Retinal pigment epithelial cell (primary cell): ENCODE measurements around the gene CALML6.

ENCODE experiments used
- DNase-seq: peaks from one replicate; pipeline ENCODE4 v3.0.0-alpha.2; 2010; ENCODE audit warnings: low read depth
- H3K4me3 ChIP-seq: 2 replicates; pipeline ENCODE4 v1.5.1; 2011; ENCODE audit warnings: mild to moderate bottlenecking, low read length, control low read depth, moderate library complexity
- TF ChIP-seq, protein P1 (sequence below): conservative IDR thresholded peaks from 2 replicates; pipeline ENCODE4 v1.5.1; 2011; ENCODE audit warnings: low read depth, low read length, control low read depth, inconsistent platforms

The CALML6 gene

GRCh38 chr1:1895456-1896336 is 19.4 kb upstream of the CALML6 start:
- DNase-seq: no peak
- TF ChIP-seq, protein P1, sequence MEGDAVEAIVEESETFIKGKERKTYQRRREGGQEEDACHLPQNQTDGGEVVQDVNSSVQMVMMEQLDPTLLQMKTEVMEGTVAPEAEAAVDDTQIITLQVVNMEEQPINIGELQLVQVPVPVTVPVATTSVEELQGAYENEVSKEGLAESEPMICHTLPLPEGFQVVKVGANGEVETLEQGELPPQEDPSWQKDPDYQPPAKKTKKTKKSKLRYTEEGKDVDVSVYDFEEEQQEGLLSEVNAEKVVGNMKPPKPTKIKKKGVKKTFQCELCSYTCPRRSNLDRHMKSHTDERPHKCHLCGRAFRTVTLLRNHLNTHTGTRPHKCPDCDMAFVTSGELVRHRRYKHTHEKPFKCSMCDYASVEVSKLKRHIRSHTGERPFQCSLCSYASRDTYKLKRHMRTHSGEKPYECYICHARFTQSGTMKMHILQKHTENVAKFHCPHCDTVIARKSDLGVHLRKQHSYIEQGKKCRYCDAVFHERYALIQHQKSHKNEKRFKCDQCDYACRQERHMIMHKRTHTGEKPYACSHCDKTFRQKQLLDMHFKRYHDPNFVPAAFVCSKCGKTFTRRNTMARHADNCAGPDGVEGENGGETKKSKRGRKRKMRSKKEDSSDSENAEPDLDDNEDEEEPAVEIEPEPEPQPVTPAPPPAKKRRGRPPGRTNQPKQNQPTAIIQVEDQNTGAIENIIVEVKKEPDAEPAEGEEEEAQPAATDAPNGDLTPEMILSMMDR: no peak
- no peak overlapping the region for H3K4me3 ChIP-seq

DNA sequence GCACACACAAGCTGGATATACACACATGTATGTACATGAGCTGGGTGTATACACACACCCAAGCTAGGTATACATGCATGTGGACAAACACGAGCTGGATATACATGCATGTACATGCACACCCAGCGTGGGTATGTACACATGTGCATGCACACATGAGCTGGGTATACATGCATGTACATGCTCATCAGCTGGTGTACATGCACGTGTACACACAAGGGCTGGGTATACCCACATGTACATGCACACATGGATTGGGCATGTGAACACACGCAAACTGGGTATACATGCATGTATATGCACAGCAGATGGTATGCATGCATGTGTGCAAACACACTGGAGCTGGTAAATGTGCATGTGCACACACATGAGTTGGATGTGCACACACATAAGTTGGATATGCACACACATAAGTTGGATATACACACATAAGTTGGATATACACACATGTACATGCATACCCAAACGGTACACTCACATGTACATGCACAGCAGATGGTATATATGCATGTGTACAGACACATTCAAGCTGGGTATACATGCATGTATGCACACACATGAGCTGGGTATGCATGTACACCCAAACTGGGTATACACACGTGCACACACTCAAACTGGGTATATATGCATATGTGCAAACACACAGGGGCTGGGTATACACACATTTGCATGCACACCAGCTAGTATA is 16.7 kb upstream of the CALML6 start:
- no peak overlapping the region for H3K4me3 ChIP-seq
- TF ChIP-seq, protein P1: no peak
- no peak for DNase-seq

GRCh38 chr1:1899266-1899966 is 15.6 kb upstream of the CALML6 start:
- TF ChIP-seq, protein P1: peak; percentile 44
- H3K4me3 ChIP-seq: no peak overlapping the region
- no peak for DNase-seq

DNA sequence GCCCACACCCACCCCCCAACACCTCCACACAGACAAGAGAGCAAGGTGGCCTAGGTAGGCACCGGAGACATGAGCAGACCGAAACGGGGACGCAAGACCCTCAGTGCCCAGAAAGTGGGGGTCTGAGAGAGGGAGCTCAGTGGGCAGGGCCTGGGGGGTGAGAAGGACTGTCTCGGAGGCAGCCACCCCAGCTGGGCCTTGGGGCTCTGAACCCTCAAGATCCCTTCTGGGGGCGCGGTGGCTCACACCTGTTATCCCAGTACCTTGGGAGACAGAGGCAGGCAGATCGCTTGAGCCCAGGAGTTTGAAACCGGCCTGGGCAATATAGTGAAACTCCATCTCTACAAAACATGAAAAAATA is 15.1 kb upstream of the CALML6 start:
- DNase-seq: no peak

DNA sequence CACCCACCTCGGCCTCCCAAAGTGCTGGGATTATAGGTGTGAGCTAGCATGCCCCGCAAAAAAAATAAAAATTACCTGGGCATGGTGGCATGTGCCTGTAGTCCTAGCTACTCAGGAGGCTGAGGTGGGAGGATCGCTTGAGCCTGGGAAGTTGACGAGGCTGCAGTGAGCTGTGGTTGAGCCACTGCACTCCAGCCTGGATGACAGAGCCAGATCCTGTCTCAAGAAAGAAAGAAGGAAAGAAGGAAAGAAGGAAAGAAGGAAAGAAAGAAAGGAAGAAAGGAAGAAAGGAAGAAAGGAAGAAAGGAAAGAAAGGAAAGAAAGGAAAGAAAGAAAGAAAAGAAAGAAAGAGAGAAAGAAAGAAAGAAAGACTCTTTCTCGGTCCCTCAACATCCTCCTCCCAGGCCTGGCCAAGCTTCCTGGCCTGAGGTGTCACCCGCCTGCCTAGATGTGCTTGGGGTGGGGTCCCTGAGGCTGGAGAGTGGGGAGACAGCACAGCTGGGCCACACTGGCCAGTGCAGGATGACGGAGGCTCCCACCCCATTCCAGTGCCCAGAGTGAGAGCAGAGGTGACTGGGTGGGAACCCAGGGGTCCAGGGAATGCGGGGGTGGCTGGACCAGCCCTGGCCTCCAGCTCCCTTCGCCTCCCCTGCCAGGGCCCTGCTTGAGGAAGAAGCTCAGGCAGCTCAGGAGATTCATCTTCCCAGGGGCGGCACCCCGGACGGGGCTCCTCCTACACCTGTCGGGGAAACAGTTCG is 14.0 kb upstream of the CALML6 start:
- no peak overlapping the region for H3K4me3 ChIP-seq
- TF ChIP-seq, protein P1: no peak
- no peak for DNase-seq

More for the DNA sequence above, 15.1 kb upstream of the CALML6 start:
- H3K4me3 ChIP-seq: no peak overlapping the region
- TF ChIP-seq, protein P1: no peak

- TF ChIP-seq, protein P1: no peak
- no peak overlapping the region for H3K4me3 ChIP-seq
- DNase-seq: no peak
Measured at GRCh38 chr1:1901641-1902294, 13.3 kb upstream of the CALML6 start.
